ENCODE measurements around the gene POU3F2. TPM values are rescaled to one million over a fixed set of nuclear protein-coding genes. Genes with fewer than 3 reads are reported as not detected.

Gene POU3F2
- total RNA-seq, 1 experiment from 2014 or later, result 0.07 TPM

DNA sequence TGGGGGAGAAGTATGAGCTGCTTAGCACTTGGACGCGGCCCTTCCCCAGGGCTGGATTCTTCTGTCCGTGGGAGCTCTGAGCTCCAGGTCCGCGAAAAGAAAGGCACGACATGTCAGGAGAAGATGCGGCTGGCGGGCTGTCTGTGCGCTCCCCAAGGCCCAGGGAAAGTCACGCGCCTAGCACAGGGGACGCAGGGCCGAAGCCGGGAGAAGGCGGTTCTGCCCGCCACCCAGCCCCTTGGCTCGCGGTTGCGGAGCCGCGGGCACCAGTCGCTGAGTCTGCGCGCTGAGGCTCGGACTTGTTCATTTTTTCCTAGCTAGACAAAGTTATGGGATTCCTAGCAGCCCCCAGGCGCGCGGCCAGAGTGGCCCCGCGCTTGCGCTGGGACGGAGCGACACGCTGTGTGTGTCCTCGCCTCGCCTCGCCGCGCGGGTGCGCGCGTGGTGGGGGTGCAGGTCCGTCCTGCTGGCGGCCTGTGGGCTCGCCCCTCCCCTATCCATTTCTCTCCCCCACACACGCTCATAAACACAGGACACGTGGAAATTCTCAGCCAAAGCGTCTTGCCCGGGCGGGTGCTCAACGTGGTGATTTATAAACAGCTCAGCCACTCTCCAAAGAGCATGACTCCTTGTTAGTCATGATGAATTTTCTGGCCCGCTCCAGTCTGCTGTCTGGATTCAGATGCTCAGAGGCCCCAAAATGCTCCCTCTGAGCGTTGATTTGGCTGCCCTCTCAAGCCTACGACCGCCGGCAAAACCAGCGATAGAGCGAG lies 1.9 kb upstream of the POU3F2 start:
- H3K27me3 ChIP-seq (ENCODE audit: low read length), result peaks cover 91% of the 10 kb centered on the region
- ChIA-PET CTCF (no interaction called here), POLR2A (ENCODE audit: unreplicated experiment) (no interaction called here)
- no peak overlapping the region for H3K4me3 ChIP-seq (ENCODE audit: low read length)
- no peaks in the 10 kb centered on the region for H3K36me3 ChIP-seq (ENCODE audit: low read depth, low read length)
- no peaks in the 10 kb centered on the region for H4K20me1 ChIP-seq (ENCODE audit: low read length)
- no peaks in the 10 kb centered on the region for H3K9me2 ChIP-seq (replicated peaks; ENCODE audit: low read length)
- TF ChIP-seq, protein P1, sequence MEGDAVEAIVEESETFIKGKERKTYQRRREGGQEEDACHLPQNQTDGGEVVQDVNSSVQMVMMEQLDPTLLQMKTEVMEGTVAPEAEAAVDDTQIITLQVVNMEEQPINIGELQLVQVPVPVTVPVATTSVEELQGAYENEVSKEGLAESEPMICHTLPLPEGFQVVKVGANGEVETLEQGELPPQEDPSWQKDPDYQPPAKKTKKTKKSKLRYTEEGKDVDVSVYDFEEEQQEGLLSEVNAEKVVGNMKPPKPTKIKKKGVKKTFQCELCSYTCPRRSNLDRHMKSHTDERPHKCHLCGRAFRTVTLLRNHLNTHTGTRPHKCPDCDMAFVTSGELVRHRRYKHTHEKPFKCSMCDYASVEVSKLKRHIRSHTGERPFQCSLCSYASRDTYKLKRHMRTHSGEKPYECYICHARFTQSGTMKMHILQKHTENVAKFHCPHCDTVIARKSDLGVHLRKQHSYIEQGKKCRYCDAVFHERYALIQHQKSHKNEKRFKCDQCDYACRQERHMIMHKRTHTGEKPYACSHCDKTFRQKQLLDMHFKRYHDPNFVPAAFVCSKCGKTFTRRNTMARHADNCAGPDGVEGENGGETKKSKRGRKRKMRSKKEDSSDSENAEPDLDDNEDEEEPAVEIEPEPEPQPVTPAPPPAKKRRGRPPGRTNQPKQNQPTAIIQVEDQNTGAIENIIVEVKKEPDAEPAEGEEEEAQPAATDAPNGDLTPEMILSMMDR (conservative IDR thresholded peaks at IDR 0.05; ENCODE audit: low read depth, low read length), result no peak
- no peak for TF ChIP-seq EZH2 (IDR thresholded peaks at IDR 0.05; ENCODE audit: low read length, unreplicated experiment)
- TF ChIP-seq EZH2phosphoT487 (IDR thresholded peaks at IDR 0.05; ENCODE audit: borderline replicate concordance, low read length), result no peak
- H3K4me1 ChIP-seq (ENCODE audit: insufficient read depth, low read length), result no peaks in the 10 kb centered on the region; the same call in 1 of the 2 replicates
- H3K9ac ChIP-seq (ENCODE audit: low read length), result no peak overlapping the region
- no peaks in the 10 kb centered on the region for H3K79me2 ChIP-seq (ENCODE audit: low read length)
- H3K4me2 ChIP-seq (ENCODE audit: low read length), result peak overlapping the region; percentile 83
- H2AFZ ChIP-seq (ENCODE audit: low read length), result no peak overlapping the region
- BruUV-seq (replicated peaks), result no TSS peak
- DNase-seq (peak; percentile 32), ATAC-seq (peak; percentile 18)
- no peaks in the 10 kb centered on the region for H3F3A ChIP-seq (ENCODE audit: low read length, unreplicated experiment)
- H3K27ac ChIP-seq (ENCODE audit: low read length), result no peak overlapping the region
- H3K9me3 ChIP-seq (ENCODE audit: low read length), result no peaks in the 10 kb centered on the region
- intact Hi-C loops (cut with micrococcal nuclease), result no loop called here

DNA sequence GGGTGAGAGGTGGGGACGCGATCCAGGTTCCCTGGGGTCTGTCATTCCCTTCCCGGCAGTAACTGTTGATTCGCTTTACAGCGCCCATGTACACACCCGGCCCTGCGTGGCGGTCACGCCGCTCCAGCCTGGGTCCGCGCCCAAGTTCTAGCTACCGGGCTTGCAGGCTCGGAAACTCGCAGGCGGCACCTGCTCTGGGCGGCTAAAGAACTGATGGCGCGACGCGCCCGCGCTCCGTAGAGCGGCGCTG lies 1.4 kb upstream of the POU3F2 start:
- Histone ChIP-seq H3K79me2 (ENCODE audit: low read length) (no peaks in the 10 kb centered on the region), H3K9me3 (ENCODE audit: low read length) (no peaks in the 10 kb centered on the region), H4K20me1 (ENCODE audit: low read length) (no peaks in the 10 kb centered on the region), H2AFZ (ENCODE audit: low read length) (no peak overlapping the region; the same call in 1 of the 2 replicates), H3K4me3 (ENCODE audit: low read length) (peak overlapping the region; percentile 70; the same call in 1 of the 2 replicates), H3K4me2 (ENCODE audit: low read length) (peak overlapping the region; percentile 83), H3K36me3 (ENCODE audit: low read depth, low read length) (no peaks in the 10 kb centered on the region), H3K9ac (ENCODE audit: low read length) (no peak overlapping the region), H3K9me2 (replicated peaks; ENCODE audit: low read length) (no peaks in the 10 kb centered on the region), H3K27ac (ENCODE audit: low read length) (no peak overlapping the region), H3K27me3 (ENCODE audit: low read length) (peaks cover 91% of the 10 kb centered on the region), H3F3A (ENCODE audit: low read length, unreplicated experiment) (no peaks in the 10 kb centered on the region), H3K4me1 (ENCODE audit: insufficient read depth, low read length) (no peaks in the 10 kb centered on the region; the same call in 1 of the 2 replicates)
- intact Hi-C loops (cut with micrococcal nuclease), result no loop called here
- ChIA-PET POLR2A (ENCODE audit: unreplicated experiment) (no interaction called here), CTCF (no interaction called here)
- no TSS peak for BruUV-seq (replicated peaks)
- no peak for TF ChIP-seq EZH2phosphoT487 (IDR thresholded peaks at IDR 0.05; ENCODE audit: borderline replicate concordance, low read length)
- TF ChIP-seq, protein P1 (conservative IDR thresholded peaks at IDR 0.05; ENCODE audit: low read depth, low read length), result no peak
- no peak for TF ChIP-seq EZH2 (IDR thresholded peaks at IDR 0.05; ENCODE audit: low read length, unreplicated experiment)
- ATAC-seq, result no peak
- no peak for DNase-seq

DNA sequence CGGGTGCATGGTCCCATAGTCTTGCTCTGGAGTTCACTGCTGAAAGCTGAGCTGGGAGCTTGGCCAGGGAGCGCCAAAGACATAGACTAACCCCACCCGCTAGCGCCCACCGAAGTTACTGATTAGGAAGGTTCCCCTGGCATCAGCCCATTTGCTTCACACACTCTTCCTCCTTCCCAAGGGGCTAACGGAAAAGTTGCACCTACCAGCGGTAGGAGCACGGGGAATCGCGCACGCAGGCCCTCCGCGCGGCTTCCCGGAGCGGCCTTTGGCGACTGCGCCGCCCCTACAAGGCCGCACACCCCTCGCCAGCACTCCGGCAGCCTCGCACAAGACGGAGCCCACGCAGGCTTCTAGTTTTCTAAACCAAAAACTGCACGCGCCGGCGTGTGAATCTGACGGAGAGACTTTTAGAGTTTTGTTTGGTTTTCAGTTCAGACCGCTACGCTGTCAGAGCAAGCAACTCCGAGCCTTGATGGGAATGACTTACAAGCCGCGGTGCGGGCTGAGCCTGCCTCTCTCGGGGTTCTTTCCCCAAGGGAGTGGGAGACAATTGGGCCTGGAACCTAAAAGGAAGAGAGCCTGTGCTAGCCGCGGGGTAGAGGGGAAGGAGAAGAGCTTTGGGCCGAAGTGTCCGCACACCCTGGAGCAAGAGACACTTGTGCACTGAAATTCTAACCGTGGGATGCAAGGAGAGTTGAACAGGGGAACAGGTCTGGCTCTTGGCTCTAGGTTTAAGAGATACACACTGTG lies 891 bp upstream of the POU3F2 start:
- H3K27ac ChIP-seq (ENCODE audit: low read length), result no peak overlapping the region
- H3K9me3 ChIP-seq (ENCODE audit: low read length), result no peaks in the 10 kb centered on the region
- CTCF ChIA-PET, result interaction anchor here (0.6 to 1.0 kb wide), 2 partner anchors 64 to 147 kb away, joined by 4 to 8 read pairs; no protein-coding TSS in a partner anchor
- no peak for TF ChIP-seq EZH2 (IDR thresholded peaks at IDR 0.05; ENCODE audit: low read length, unreplicated experiment)
- no peak for TF ChIP-seq EZH2phosphoT487 (IDR thresholded peaks at IDR 0.05; ENCODE audit: borderline replicate concordance, low read length)
- TF ChIP-seq, protein P1 (conservative IDR thresholded peaks at IDR 0.05; ENCODE audit: low read depth, low read length), result no peak
- H3F3A ChIP-seq (ENCODE audit: low read length, unreplicated experiment), result no peaks in the 10 kb centered on the region
- no peak overlapping the region for H3K9ac ChIP-seq (ENCODE audit: low read length)
- intact Hi-C loops (cut with micrococcal nuclease), result no loop called here
- H3K4me1 ChIP-seq (ENCODE audit: insufficient read depth, low read length), result no peaks in the 10 kb centered on the region; the same call in 1 of the 2 replicates
- H3K27me3 ChIP-seq (ENCODE audit: low read length), result peaks cover 90% of the 10 kb centered on the region
- H3K4me2 ChIP-seq (ENCODE audit: low read length), result peak overlapping the region; percentile 83
- H3K79me2 ChIP-seq (ENCODE audit: low read length), result no peaks in the 10 kb centered on the region
- H3K4me3 ChIP-seq (ENCODE audit: low read length), result peak overlapping the region; percentile 70
- DNase-seq (peak; percentile 10), ATAC-seq (peak; percentile 57)
- H3K9me2 ChIP-seq (replicated peaks; ENCODE audit: low read length), result no peaks in the 10 kb centered on the region
- BruUV-seq (replicated peaks), result no TSS peak
- POLR2A ChIA-PET (ENCODE audit: unreplicated experiment), result no interaction called here
- H4K20me1 ChIP-seq (ENCODE audit: low read length), result no peaks in the 10 kb centered on the region
- H3K36me3 ChIP-seq (ENCODE audit: low read depth, low read length), result no peaks in the 10 kb centered on the region
- peak overlapping the region; percentile 42 for H2AFZ ChIP-seq (ENCODE audit: low read length)

Measured in PC-3 (cell line).